T-helper 1 cell treated with Interleukin-12 subunit alpha and Interleukin-12 subunit beta and Interleukin-4 antibody, amounts not matched to agents 30 ng/mL and 1 ng/mL, for 36 hours (primary cell): ENCODE data around the gene GNAT1. TPM values are rescaled to one million over a fixed set of nuclear protein-coding genes. Genes with fewer than 3 reads are reported as not detected.

Experiments used
- intact Hi-C: fragments of 100-400 bp; cut with micrococcal nuclease; formaldehyde crosslinking; loops from one replicate; pipeline ENCODE4 v1.15.1; 2024
- total RNA-seq: library from RNA; stranded (reverse); gene quantifications from 2 replicates; pipeline ENCODE4 v1.2.3, GENCODE V29; 2022

GNAT1 gene
- total RNA-seq, 1 donor from 2014 or later: not detected

DNA sequence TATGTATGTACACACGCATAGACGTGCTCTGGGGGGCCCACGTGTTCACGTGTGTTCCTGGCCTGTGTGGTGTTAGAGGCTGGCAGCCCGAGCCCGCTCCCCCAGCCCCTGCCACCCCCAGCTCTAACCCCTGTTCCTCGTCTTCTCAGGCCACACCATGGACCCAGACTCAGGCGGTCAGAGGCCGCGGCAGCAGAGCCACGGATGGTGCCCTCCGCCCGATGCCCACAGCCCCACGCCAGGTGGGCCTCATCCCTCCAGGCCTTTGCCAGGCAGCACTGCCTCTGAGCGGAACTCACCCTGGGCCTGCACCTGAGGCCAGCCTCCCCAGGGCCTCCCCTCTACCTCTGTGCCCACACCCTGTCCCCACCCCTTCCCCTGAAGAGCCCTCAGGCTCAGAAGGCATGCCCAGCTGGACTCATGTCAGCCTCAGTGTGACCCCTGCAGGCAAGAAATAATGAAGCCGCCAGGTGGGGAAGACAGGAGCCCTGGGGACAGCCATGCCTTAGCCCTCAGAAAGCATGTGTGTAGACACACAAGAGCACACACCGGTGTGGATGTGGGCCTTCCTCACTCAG lies 16.4 kb upstream of the GNAT1 start:
- intact Hi-C loops: no loop called here

DNA sequence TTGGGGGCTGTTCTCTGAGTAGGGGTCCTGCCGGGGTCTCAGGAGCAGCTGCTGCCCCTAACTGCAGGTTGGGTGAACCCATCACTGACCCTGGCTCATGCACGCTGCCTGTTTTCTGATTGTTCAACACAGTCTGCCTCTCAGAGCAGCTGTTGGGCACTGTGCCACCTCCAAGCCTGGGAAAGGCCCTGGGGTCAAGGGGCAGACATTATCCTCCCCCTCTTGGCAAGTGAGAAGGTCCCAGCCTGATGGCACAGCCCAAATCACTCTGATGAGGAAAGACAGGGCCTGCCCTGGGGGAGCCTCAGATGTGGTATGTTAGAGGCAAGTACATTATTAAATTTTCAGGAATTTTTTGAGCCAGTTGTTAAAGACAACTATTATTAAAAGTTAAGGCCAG lies 14.1 kb upstream of the GNAT1 start:
- intact Hi-C loops: no loop called here

DNA sequence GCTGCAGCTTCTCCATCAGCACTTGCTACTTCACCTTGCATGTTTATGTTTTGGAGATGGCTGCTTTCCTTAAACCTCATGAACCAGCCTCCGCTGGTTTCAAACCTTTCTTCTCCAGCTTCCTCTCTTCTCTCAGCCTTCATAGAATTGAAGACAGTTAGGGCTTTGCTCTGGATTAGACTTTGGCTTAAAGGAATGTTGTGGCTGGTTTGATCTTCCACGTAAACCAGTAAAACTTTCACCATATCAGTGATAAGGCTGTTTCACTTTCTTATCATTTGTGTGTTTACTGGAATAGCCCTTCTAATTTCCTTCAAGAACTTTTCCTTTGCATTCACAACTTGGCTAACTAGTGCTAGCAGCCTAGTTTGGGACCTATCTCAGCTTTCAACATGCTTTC lies 11.7 kb upstream of the GNAT1 start:
- intact Hi-C loops: no loop called here

DNA sequence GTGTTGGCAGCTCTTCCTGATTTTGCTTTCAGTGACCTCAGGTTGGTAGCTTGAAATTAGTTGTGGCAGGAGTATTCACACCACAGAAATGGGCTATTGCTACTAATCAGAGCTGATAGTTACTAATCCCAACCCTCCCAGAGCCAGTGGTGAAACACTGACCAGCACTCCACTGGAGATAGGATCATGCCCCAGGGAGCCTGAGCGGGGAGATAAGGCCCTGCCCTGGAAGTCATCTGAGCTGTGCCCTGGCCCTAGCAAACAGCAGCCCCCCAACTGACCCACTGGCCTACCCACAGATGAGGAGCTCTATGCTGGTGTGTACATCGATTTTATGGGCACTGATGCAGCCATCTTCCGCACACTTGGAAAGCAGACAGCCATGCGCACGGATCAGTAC lies 9.4 kb upstream of the GNAT1 start:
- intact Hi-C loops: no loop called here

DNA sequence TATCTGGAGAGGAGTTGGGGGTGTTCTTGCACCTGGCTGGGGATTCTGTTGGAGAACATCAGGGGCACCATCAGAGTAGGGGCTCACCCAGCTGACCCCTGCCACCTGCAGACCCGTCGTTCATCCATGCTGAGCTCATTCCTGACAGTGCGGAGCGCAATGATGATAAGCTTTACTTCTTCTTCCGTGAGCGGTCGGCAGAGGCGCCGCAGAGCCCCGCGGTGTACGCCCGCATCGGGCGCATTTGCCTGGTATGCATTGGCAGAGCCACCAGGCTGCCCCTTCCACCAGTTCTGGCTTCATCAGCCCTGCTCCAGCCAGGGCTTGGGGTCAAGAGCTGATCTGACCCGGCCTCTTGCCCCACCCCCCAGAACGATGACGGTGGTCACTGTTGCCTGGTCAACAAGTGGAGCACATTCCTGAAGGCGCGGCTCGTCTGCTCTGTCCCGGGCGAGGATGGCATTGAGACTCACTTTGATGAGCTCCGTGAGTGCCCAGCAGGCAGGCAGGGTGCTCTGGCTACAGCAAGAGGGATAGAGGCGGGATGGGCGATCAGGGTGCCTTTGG lies 8.8 kb upstream of the GNAT1 start:
- intact Hi-C loops: no loop called here

DNA sequence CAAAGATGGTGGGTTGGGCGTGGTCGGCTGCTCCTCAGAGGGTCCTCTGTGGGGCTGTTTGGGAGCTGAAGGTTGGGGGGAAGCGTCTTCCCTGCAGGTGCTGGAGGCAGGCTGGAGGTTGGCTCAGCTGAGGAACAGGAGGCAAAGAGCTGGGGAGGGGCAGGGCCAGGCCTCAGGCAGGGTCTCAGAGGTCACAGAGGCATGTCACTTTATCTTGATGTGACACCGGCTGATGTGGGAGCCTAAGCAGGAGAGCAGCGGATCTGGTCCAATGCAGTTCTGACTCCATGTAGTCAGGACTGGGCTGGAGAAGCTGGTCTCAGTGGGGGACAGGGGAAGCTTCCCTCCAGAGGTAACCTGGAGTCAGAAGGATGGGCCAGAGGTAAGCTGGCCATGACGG lies 7.7 kb upstream of the GNAT1 start:
- intact Hi-C loops: no loop called here

DNA sequence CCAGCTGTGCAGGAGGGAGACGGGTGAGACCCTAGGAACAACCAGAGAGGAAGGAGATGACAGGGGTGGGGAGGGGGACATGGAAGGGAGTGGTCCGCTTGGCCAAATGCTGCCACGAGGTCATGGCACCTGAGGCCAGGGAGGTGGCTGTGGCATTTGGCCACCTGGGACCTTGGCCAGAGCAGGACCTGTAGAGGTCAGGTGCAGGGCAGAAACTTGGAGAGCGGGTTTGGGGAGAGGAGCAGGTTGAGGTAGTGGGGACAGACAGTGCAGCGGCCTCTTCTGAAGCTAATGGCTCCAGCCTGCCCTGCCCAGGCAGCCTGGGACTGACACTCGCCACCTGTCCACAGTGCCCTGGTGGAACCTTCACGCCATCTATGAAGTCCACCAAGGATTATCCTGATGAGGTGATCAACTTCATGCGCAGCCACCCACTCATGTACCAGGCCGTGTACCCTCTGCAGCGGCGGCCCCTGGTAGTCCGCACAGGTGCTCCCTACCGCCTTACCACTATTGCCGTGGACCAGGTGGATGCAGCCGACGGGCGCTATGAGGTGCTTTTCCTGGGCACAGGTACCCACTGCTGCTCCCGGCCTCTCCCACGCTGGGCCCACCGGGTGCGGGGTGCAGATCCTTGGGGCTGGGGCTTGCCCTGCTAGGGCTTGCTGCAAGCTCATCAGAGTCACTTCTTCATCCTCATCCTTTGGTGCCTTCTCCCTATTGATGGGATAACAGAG lies 7.0 kb upstream of the GNAT1 start:
- intact Hi-C loops: no loop called here

DNA sequence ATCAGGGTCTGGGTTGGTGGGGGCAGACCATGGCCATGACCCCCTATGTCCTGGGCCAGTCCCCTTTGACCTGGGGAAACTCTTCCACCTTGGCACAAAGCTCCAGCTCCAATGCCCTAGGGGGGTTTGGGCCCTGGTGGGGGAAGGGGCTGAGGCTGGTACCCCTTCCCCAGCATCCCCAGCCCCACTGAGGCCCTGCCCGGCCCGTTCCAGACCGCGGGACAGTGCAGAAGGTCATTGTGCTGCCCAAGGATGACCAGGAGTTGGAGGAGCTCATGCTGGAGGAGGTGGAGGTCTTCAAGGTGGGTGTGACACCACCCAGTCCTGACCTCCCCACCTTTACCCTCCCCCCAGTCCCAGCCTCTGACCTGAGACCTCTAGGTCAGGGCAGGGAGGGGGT lies 6.2 kb upstream of the GNAT1 start:
- intact Hi-C loops: no loop called here

DNA sequence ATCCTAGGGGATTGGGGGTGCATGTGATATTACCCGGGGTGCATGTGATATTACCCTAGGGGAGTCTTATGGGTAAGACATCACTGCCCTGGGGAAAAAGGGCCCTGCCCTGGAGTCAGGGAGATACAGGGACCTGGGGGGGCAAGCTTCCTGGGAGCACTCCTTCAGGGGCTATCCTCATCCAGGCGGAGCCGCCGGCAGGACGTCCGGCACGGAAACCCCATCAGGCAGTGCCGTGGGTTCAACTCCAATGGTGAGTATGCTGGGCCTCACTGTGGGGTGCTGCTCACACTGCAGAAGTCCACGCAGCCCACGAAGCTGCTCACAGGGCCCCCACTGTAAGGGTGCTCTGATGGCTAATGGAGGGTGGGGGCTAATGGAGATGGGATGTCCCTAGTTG lies 5.3 kb upstream of the GNAT1 start:
- intact Hi-C loops: no loop called here

DNA sequence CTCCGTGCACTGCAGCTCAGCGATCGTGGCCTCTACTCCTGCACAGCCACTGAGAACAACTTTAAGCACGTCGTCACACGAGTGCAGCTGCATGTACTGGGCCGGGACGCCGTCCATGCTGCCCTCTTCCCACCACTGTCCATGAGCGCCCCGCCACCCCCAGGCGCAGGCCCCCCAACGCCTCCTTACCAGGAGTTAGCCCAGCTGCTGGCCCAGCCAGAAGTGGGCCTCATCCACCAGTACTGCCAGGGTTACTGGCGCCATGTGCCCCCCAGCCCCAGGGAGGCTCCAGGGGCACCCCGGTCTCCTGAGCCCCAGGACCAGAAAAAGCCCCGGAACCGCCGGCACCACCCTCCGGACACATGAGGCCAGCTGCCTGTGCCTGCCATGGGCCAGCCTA lies 3.7 kb upstream of the GNAT1 start:
- intact Hi-C loops: no loop called here

DNA sequence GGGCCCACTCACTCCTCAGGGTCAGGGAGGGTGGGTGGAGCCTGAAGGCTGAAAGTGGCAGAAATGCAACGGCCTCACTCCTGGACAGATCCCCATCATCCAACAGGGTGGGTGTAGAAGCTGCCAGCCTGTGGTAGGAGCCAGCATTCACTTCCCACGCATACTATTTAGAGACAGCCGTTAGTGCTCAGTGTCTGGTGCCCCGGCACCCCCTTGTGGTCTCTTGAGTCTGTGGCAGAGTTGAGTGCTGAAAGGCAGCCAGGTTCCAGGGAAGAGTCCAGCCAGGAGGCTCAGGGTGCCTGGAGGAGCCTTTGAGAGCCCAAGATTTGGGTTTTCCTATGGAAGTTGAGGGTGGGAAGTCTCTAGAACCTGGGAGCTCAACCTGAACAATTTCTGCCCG lies 2.1 kb upstream of the GNAT1 start:
- intact Hi-C loops: loop anchor here (1.0 kb wide), 1 partner anchor 68 kb away; no protein-coding TSS in a partner anchor

DNA sequence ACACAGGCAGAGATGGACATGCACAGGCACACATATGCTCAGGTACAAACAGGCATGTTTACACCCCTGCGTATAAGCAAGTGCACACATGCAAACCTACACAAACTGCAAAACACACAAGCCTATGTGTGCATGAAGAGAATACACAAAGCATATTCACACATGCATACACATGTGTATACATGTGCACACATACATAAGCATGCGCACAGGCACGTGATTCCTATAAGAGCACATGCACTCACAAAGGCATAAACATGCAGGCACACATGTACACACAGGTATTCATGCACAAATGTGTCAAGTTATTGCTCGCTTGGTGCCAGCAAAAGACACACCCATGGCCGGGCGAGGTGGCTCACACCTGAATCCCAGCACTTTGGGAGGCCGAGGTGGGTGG lies 1.4 kb upstream of the GNAT1 start:
- intact Hi-C loops: loop anchor here (1.0 to 5.0 kb wide), 2 partner anchors 69 to 132 kb away; partner anchors contain the start of gene HYAL2

DNA sequence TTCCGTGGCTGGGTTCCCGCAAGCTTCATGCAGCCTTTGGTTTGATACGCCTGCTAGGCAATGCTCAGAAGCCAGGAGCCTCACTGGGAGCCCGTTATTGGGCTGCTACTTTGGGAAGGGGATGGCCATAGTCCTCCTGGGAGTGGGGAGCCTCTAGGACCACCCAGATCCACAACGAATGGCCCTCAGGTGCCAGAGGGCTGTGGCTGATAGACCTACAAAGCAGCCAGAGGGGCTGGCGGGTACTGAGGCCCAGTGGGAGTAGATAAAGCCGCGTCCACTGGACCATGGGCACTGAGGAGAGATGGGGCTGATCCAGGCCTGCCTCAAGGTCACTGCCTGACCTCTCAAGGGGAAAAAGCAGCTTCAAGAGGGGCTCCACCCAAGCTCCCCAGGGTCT lies 714 bp downstream of the GNAT1 start:
- intact Hi-C loops: loop anchor here (1.0 to 5.0 kb wide), 7 partner anchors 34 to 130 kb away; partner anchors contain the start of genes HYAL2, HYAL3, NAA80 and SEMA3F

DNA sequence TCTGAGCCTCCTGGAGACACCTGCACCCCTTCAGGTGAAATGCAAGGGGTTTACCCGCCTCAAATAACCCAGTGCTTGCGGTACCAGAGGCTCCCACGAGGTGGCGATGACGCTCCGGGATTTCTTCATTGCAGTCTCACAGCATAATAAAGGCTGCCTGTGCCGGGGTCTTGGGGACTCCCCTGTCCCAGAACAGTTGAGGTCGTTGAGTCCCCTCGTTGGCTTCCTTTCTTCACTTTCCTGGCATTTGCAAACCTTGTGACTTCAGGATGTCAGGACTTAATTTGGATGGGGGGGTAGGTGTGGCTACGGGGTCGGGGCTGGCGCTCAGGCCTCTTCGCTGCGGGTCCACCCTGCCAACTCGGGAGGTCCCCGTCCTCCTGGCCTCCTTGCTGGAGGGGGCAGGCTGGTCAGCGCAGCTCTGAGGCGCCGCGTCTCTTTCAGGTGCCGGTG lies 1.3 kb downstream of the GNAT1 start:
- intact Hi-C loops: loop anchor here (1.0 to 5.0 kb wide), 7 partner anchors 34 to 130 kb away; partner anchors contain the start of genes HYAL2, HYAL3, NAA80 and SEMA3F

DNA sequence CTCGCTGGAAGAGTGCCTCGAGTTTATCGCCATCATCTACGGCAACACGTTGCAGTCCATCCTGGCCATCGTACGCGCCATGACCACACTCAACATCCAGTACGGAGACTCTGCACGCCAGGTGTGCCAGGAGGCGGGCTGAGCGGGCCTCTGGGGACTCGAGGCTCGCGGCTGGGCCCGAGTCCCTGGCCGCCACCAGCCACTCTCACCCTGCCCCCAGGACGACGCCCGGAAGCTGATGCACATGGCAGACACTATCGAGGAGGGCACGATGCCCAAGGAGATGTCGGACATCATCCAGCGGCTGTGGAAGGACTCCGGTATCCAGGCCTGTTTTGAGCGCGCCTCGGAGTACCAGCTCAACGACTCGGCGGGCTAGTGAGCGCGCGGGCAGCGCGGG lies 1.9 kb downstream of the GNAT1 start:
- intact Hi-C loops: loop anchor here (2.0 to 5.0 kb wide), 2 partner anchors 38 to 129 kb away; partner anchors contain the start of genes HYAL2 and SEMA3F

DNA sequence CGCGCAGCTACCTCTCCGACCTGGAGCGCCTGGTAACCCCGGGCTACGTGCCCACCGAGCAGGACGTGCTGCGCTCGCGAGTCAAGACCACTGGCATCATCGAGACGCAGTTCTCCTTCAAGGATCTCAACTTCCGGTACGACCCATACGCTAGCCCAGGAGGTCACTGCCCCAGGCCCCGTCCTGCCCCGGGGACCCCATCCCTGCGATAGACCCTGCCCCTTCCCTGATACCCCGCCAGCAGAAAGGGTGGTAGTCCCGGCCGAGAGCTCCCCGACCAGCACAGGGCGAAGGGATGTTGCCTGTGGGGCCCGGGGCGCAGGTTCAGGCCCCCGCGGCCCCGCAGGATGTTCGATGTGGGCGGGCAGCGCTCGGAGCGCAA lies 2.3 kb downstream of the GNAT1 start:
- intact Hi-C loops: loop anchor here (2.0 to 5.0 kb wide), 3 partner anchors 39 to 129 kb away; partner anchors contain the start of genes GNAI2, HYAL2 and SEMA3F

DNA sequence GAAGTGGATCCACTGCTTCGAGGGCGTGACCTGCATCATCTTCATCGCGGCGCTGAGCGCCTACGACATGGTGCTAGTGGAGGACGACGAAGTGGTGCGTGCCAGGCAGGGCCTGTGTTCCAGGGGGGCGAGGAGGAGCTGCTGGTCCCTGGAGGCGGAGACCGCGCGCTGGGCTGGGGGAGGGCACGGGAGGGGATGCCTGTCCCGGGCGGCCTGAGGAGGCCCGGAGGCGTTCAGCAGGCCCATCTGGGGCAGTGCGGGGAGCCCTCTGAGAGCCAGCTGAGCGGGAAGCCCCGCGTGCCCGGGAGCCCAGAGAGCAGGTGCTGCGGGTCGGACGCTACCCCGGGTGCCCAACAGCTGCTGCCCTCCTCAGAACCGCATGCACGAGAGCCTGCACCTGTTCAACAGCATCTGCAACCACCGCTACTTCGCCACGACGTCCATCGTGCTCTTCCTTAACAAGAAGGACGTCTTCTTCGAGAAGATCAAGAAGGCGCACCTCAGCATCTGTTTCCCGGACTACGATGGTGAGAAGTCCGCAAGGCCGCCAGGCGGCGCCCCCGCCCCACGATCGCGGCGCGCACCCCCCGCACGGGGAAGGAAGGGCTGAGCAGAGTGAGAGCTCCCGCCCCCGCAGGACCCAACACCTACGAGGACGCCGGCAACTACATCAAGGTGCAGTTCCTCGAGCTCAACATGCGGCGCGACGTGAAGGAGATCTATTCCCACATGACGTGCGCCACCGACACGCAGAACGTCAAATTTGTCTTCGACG lies 2.9 kb downstream of the GNAT1 start:
- intact Hi-C loops: loop anchor here (2.0 to 5.0 kb wide), 2 partner anchors 42 to 128 kb away; partner anchors contain the start of genes GNAI2 and HYAL2

DNA sequence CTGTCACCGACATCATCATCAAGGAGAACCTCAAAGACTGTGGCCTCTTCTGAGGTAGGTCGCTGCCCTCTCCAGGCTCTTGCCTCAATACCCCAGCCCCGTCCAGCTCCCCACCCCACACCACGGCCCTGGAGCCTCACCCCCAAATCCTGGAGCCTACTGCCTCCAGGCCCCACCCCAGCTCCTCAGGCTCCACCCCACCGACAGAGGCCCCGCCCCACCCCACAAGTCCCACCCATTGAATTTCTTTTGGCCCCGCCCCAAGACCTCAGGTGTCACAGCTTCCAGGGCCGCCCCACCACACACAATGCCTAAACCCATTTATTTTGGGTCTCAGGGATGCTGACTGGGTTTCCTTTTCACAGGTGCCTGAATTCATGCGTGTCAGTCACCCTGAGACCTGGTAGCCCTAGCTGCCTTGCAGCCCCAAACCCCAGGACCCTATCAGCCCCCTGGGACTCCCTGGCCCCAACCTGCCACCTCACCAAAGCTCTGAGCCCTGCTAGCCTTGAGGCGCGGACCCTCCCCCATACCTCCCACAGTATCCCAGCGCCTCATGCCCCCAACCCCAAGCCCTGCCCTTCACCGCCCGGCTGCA lies 3.6 kb downstream of the GNAT1 start:
- intact Hi-C loops: loop anchor here (2.0 to 5.0 kb wide), 2 partner anchors 42 to 127 kb away; partner anchors contain the start of genes GNAI2 and HYAL2

DNA sequence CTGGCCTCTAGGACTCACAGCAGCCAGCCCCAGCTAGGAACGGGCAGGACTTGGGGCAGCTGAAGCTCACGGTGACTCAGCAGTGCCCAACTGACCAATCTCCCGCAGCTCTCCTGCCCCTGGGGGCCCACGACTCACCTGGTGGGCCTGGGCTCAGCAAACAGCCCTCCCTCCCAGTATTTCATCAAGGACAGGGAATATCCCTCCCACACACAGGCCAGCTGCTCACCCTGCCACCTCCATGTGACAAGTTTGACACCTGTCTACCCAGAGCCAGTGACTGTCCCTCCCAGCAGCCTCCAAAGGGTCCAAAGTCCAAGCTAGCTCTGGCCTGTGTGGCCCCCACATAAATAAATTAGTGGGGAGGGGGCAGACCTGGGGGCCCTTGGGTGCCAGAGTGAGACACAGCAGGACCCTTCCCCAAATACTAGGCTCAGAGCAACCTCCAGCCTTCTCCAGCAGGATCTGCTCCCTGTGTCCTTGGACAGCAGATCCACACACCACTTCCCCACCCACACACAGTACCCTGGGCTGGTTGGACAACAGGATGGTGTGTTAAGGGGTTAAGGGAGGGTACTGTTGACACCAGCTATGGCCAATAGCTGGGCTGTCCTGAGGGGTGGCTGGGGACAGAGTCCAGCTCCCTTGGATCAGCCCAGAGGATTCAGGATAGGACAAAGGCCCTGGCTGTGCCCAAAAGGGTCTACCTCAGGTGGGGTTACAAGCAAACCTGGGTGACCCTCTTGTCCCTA lies 4.3 kb downstream of the GNAT1 start:
- intact Hi-C loops: loop anchor here (2.0 kb wide), 1 partner anchor 41 kb away; the partner anchor contains the start of gene GNAI2

DNA sequence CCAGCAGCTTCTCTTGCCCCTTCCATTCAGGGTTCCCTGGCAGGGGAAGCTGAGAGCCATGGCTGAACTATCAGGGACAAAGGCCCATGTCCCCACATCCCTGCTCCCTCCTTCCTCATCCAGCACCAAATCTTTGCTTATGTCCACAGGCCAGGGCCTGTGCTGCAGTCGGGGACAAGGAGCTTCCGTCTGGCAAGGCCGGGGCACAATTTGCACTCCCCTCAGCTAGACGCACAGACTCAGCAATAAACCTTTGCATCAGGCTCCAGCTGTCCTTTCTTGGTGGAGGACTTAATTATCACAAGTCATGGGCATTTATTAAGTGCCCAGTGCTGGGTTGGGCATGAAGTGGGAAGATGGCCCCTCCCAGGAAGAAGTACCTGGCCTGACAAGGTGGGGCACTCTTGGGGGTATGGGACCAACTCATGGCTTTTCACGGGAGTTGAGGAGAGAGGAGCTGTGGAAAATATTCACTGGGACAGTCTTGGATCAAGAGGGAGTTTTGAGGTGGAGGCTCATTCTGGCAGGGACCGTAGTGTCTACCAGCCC lies 4.9 kb downstream of the GNAT1 start:
- intact Hi-C loops: no loop called here
